Fibroblast of pulmonary artery (primary cell): ENCODE data around the gene ANKRD33.

Experiments
- DNase-seq: peaks from one replicate; pipeline ENCODE4 v3.0.0-alpha.2; 2010; ENCODE audit warnings: low read depth
- H3K4me3 ChIP-seq: replicated peaks from 2 replicates; pipeline ENCODE4 v1.5.1; 2011; ENCODE audit warnings: low read depth, mild to moderate bottlenecking, control low read depth, low read length, moderate library complexity
- CTCF ChIP-seq: IDR thresholded peaks from 2 replicates; pipeline ENCODE4 v1.5.1; 2011; ENCODE audit warnings: mild to moderate bottlenecking, control low read depth, low read length, inconsistent platforms; ENCODE audit errors: missing control alignments

ANKRD33 gene

GRCh38 chr12:51938726-51939125, 50.8 kb downstream of the ANKRD33 start:
- no peak for DNase-seq
- no peak overlapping the region for H3K4me3 ChIP-seq
- TF ChIP-seq CTCF = no peak

GRCh38 chr12:51941011-51941581, 53.2 kb downstream of the ANKRD33 start:
- DNase-seq = peak; percentile 74
- H3K4me3 ChIP-seq = no peak overlapping the region
- no peak for TF ChIP-seq CTCF
